HUDEP-2 (cell line): Measurements from ENCODE around the gene PHF2.

ENCODE experiments used
- DNase-seq, 76 experiments: peaks; one replicate each; lab custom pipeline; 2025; ENCODE audit not compliant: unreplicated experiment in 76 of 76; lab: John Stamatoyannopoulos, UW

Gene PHF2

DNA sequence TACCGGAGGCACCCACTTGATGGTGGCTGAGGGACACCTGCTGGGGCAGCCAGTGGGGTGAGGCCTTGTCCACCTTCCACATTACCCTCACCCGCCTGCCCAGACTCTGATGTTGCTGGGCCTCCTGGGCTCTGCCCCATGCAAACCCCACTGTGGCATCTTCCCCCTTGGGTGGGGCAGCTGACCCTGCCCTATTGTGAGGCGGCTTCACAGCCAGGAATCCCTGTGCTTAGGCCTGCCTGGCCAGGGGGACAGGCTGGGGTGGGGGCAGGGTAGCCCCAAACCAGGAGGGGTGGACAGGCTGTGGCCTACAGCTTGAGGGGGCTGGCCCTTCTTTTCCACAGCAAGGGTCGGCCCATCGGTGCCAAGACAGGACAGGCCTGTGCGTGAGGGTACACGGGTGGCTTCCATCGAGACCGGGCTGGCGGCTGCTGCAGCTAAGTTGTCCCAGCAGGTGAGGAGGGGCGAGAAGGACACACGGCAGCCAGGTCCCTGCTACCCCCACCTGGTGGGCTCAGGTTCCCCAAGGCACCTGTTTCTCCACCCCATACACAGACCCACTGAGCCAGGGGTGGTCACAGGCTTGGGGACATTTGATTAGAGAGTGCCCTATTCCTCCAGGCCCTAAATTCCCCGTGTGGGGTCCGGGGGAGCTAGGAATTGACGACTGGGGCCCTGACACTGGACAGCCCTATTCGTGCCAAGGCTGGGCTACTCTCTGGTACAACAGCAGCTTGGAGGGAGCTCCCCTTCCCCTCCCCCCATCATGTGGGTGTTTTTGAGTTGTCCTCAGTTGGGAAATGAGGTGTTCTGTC lies 99.2 kb downstream of the PHF2 start:
- no peak for DNase-seq

DNA sequence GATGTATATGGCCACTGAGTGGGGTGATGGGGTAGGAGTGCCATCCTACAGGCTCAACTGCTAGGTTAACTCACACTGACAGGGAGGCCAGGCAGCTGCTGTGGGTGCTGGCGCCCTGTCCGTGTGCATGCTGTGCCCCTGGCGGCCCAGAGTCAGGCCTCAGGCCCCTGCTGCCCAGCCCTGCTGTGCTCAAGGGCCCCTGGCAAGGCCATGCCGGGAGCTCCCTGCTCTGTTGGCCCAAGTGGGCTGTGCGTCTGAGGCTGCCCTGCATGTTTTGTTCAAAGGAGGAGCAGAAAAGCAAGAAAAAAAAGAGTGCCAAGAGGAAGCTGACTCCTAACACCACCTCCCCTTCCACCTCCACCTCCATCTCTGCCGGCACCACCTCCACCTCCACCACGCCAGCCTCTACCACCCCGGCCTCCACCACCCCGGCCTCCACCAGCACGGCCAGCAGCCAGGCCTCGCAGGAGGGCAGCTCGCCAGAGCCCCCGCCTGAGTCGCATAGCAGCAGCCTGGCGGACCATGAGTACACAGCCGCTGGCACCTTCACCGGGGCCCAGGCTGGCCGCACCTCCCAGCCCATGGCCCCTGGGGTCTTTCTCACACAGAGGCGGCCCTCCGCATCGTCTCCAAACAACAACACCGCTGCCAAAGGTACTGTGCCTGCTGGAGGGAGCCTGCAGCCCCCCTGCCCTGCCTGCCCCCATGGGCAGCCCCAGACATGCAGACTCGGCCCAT lies 100.1 kb downstream of the PHF2 start:
- no peak for DNase-seq

DNA sequence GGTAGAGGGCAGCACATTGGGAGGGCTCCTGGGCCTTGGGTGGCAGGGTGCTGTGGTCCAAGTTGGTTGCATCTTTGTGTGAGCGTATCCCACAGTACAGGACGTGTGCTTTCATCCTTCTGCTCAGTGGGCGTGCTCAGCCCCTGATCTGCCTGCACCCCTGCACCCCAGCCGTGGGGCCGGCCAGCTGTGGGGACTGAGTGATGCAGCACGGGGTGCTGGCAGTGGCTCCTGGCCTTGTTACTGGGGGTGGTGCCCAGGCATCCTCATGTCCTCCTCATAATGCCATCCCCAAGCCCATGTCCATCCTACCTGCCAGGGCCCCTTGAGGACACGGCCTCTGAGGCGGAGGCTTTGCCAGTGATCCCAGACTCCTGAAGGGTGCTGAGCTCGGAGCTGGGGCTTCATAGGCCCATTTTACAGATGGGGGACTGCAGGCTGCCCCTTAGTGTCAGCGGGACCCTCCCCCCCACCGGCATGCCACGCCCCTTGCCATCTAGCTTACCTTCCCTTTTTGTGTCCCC lies 100.7 kb downstream of the PHF2 start:
- DNase-seq: no peak

- no peak for DNase-seq
Observed at GRCh38 chr9:93677641-93678136, 101.3 kb downstream of the PHF2 start.

- DNase-seq: no peak
Observed at GRCh38 chr9:93678199-93679019, 102.0 kb downstream of the PHF2 start.

GRCh38 chr9:93679536-93680442 lies 103.4 kb downstream of the PHF2 start:
- no peak for DNase-seq

DNA sequence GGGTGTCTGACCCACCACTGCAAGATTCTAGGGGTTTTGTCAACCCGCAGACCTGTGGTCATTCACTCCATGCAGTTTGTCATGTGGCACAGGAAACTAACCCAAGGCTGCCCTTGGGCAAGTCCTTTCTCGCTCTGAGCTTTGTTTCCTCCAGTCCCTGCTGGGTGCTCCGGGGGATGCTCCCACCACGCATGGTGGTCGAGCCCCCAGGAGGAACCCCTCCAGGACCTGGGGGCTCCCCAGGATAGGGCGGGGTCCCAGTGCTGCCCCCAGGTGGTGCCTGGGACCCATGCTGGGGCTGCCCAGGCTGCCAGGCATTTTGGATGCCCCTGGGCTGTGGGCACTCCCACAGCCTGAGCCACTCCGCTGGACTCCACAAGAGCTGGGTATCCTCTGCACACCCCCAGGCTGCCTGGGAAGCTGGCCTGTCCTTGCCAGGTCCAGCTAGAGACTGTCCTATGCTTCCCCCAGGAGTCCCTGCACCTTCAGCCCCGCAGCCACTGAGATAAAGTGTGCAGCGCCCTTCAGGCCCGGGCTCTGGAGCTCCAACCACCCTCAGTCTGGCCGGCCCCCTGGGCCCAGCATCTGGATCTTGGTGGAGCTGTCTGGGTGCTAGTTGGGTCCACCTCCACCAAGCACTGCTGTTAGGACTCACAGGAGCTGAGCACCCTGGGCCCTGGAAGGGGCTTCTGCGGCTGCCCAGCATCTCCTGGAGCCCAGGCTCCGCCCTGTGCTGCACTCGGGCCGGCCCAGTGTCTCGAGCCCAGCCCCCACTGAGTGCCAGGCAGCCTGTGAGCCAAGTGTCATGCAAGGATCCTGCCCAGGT lies 104.3 kb downstream of the PHF2 start:
- DNase-seq: no peak

GRCh38 chr9:93681269-93682154 lies 105.1 kb downstream of the PHF2 start:
- no peak for DNase-seq

- DNase-seq: peak in 48 of 76 experiments; percentile 9 to 73 (median 38)
Observed at GRCh38 chr9:93682155-93682968, 106.0 kb downstream of the PHF2 start.

- no peak for DNase-seq
Observed at GRCh38 chr9:93683331-93684134, 107.1 kb downstream of the PHF2 start.

GRCh38 chr9:93684161-93684765 lies 107.9 kb downstream of the PHF2 start:
- no peak for DNase-seq

DNA sequence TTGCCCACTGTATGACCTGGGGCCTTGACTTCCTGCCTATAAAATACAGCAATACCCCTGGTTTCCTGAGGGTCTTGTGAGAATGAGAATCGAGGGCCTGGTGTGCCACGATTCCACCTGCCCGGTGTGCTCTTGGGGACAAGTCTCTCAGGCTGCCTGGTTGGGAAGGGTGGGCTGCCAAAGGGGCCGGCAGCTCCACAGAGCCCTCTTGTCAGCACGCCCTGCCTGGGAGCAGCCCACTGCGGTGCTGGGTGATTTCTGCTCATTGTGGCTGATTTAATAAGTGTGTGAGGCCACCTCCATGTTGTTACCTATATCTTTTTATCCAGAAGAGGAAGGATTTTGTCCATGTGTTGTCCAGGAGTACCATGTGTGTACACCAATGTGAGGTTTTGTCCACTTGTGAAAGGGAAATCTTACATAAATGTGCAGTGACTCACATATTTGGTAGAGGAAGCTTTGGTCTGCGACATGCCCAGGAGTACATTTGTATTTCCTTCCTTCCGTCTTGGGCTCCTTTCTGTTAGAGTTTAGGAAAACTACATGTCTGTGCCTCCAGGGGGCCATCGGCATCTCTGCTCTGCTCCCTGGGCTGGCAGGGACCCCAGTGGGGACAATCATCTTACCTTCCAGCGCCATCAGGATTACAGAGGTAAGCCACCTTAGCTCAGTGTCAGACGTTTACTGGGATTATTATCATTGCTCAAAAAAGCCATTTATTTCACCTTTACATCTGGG lies 108.6 kb downstream of the PHF2 start:
- no peak for DNase-seq

DNA sequence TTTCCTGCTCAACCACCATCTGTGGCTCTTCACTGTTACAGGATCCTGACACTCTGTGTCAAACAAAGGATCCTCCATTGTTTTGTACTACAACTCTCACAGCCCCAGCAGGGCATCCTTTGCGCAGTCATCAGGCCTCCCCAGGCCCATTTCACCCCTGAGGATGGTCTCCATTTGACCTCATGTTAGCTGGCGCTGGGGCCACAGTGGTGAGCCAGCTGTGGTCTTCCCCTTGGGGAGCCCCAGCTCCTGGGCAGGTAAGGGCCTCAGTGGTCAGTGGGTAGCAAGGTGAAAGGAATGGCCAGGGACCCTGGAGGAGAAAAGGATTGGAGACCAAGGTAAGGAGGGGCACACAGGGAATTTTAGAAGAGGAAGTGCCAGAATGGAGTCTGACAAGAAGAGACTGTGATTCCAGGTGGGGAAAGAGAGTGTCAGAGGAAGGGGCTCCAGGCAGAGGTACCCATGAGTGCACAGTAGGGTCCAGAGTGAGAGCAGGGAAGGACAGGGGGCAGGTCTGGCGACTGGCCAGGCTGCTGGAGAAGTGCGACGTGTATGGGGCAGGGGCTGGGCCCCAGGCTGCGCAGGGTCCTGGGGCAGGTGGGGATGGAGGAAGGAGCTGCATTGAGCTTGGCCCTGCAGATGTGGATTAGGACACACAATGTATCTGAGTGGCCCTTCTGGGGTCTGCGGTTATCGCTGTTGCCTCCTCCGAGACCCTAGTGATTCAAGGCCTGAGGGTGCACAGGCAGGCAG lies 109.9 kb downstream of the PHF2 start:
- DNase-seq: no peak

DNA sequence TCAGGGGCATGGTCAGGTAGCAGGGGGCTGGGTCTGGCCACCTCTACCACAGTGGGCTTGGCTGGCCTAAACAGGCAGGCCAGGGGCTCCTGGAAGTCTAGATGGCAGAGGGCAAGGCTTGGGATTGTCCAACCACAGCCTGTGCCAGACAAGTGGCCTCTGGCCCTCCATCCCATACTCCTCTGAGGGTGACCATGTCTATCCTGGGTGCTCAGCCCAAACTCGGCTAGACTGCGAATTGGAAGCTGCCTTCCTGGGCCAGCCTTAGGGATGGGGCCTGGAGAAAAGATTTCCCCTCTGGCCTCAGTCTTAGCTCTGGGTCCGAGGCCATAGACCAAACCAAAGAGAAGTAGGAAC lies 110.5 kb downstream of the PHF2 start:
- DNase-seq: no peak

DNA sequence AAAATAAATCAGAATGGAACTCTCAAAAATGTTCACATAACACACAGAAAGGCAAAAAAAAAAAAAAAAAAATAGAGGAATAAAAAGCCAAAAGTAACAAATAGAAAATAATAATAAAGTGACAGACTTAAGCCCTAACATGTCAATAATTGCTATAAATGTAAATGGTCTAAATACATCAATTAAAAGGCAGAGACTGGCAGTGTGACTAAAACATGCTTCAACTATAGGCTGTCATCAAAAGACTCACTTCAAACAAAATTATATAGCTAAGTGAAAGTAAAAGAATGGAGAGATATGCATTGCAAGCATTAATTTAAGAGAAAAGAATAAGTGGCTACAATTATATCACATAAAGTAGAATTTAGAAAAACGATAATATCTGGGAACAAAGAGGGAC lies 114.2 kb downstream of the PHF2 start:
- DNase-seq: no peak
